ENCODE measurements around the gene STAT5B. TPM values are rescaled to one million over a fixed set of nuclear protein-coding genes. Genes with fewer than 3 reads are reported as not detected.

The STAT5B gene
- total RNA-seq, 1 donor from 2014 or later: 23.1 TPM

DNA sequence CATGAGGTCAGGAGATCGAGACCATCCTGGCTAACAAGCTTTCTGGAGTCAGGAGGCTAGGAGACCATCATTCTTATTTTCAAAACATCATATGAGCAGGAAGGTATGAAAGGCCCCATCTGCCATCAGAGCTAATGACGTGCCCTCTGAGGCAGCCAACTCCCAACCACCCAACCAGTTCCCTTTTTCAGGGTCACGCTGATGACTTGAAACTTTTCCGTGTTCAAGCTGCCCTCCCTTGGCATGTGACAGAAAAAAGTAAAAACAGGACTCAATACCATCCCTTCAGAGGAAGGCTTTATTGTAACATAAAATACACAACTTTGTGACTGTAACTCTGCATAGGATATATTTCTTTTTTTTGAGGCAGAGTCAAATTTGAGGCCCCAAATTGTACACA is 77.3 kb downstream of the STAT5B start:
- H3K9ac ChIP-seq (ENCODE audit: low read length): no peak overlapping the region
- H3K4me1 Mint-ChIP-seq (ENCODE audit: low read depth, unreplicated experiment): no peaks in the 10 kb centered on the region

DNA sequence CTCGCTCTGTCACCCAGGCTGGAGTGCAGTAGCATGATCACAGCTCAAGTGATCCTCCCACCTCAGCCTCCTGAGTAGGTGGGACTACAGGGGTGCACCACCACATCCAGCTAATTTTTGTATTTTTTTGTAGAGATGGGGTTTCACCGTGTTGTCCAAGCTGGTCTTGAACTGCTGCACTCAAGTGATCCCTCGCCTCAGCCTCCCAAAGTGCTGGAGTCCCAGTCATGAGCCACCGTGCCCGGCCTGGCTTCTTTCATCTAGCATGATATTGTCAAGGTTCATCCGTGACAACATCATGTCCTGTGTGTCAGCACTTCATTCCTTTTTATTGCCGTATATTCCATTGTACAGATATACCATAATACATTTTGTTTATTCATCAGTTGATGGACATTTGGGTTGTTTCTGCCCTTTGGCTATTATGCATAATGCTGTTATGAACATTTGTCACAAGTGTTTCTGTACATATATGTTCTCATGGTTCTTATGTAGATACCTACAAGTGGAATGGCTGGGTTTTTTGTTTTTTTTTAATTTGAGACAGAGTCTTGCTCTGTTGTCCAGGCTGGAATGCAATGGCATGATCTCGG is 78.5 kb downstream of the STAT5B start:
- Histone ChIP-seq H2AFZ (ENCODE audit: low read depth, low read length) (no peak overlapping the region), H3K9ac (ENCODE audit: low read length) (no peak overlapping the region), H3K79me2 (ENCODE audit: insufficient read depth, low read length) (no peaks in the 10 kb centered on the region), H4K20me1 (ENCODE audit: insufficient read depth, low read length) (peaks cover 11% of the 10 kb centered on the region), H3K4me3 (ENCODE audit: insufficient read depth, low read depth, low read length) (no peak overlapping the region), H3K27me3 (ENCODE audit: insufficient read depth, low read length) (no peaks in the 10 kb centered on the region), H3K36me3 (ENCODE audit: insufficient read depth, low read length) (no peaks in the 10 kb centered on the region), H3K4me2 (ENCODE audit: low read length) (no peak overlapping the region), H3K4me1 (ENCODE audit: insufficient read depth, low read length) (no peaks in the 10 kb centered on the region), H3K9me3 (ENCODE audit: insufficient read depth, low read depth, low read length) (no peaks in the 10 kb centered on the region), H3K27ac (ENCODE audit: low read depth, low read length) (no peak overlapping the region)
- Mint-ChIP-seq H3K4me1 (ENCODE audit: low read depth, unreplicated experiment) (no peaks in the 10 kb centered on the region), H3K27ac (ENCODE audit: unreplicated experiment) (no peak overlapping the region), H3K4me3 (ENCODE audit: unreplicated experiment) (no peak overlapping the region), H3K9me3 (ENCODE audit: unreplicated experiment) (no peaks in the 10 kb centered on the region), H3K36me3 (ENCODE audit: low read depth, unreplicated experiment) (peaks cover 9% of the 10 kb centered on the region), H3K27me3 (ENCODE audit: low read depth, unreplicated experiment) (no peaks in the 10 kb centered on the region)
- TF ChIP-seq, protein P1, sequence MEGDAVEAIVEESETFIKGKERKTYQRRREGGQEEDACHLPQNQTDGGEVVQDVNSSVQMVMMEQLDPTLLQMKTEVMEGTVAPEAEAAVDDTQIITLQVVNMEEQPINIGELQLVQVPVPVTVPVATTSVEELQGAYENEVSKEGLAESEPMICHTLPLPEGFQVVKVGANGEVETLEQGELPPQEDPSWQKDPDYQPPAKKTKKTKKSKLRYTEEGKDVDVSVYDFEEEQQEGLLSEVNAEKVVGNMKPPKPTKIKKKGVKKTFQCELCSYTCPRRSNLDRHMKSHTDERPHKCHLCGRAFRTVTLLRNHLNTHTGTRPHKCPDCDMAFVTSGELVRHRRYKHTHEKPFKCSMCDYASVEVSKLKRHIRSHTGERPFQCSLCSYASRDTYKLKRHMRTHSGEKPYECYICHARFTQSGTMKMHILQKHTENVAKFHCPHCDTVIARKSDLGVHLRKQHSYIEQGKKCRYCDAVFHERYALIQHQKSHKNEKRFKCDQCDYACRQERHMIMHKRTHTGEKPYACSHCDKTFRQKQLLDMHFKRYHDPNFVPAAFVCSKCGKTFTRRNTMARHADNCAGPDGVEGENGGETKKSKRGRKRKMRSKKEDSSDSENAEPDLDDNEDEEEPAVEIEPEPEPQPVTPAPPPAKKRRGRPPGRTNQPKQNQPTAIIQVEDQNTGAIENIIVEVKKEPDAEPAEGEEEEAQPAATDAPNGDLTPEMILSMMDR (IDR thresholded peaks at IDR 0.05; ENCODE audit: insufficient read depth, low read depth, low read length): no peak
- TF ChIP-seq EZH2 (IDR thresholded peaks at IDR 0.05; ENCODE audit: insufficient read depth, low read length): no peak
- DNase-seq (ENCODE audit: low read depth) (no peak), FAIRE-seq (no peak)

More for the DNA sequence above, 77.3 kb downstream of the STAT5B start:
- no peaks in the 10 kb centered on the region for H3K9me3 ChIP-seq (ENCODE audit: insufficient read depth, low read depth, low read length)
- TF ChIP-seq EZH2 (IDR thresholded peaks at IDR 0.05; ENCODE audit: insufficient read depth, low read length): no peak
- TF ChIP-seq, protein P1 (IDR thresholded peaks at IDR 0.05; ENCODE audit: insufficient read depth, low read depth, low read length): no peak
- peaks cover 2% of the 10 kb centered on the region for H3K36me3 ChIP-seq (ENCODE audit: insufficient read depth, low read length)
- no peaks in the 10 kb centered on the region for H3K79me2 ChIP-seq (ENCODE audit: insufficient read depth, low read length)
- Mint-ChIP-seq H3K9me3 (ENCODE audit: unreplicated experiment) (no peaks in the 10 kb centered on the region), H3K36me3 (ENCODE audit: low read depth, unreplicated experiment) (peaks cover 14% of the 10 kb centered on the region), H3K27ac (ENCODE audit: unreplicated experiment) (no peak overlapping the region), H3K27me3 (ENCODE audit: low read depth, unreplicated experiment) (no peaks in the 10 kb centered on the region), H3K4me3 (ENCODE audit: unreplicated experiment) (no peak overlapping the region)
- no peak overlapping the region for H2AFZ ChIP-seq (ENCODE audit: low read depth, low read length)
- DNase-seq (ENCODE audit: low read depth) (no peak), FAIRE-seq (no peak)
- no peak overlapping the region for H3K4me2 ChIP-seq (ENCODE audit: low read length)
- no peaks in the 10 kb centered on the region for H3K4me1 ChIP-seq (ENCODE audit: insufficient read depth, low read length)
- no peak overlapping the region for H3K4me3 ChIP-seq (ENCODE audit: insufficient read depth, low read depth, low read length)
- H3K27me3 ChIP-seq (ENCODE audit: insufficient read depth, low read length): no peaks in the 10 kb centered on the region
- peaks cover 12% of the 10 kb centered on the region for H4K20me1 ChIP-seq (ENCODE audit: insufficient read depth, low read length)
- no peak overlapping the region for H3K27ac ChIP-seq (ENCODE audit: low read depth, low read length)

Measured in astrocyte (in vitro differentiated cells and primary cell).